ENCODE data around the gene RAB8A.
"Not testable (repeated sequence)": the region's sequence is repeated elsewhere in the genome, so short reads cannot be mapped to it uniquely, and the experiment has no call there.

RAB8A gene

GRCh38 chr19:16084067-16084685, 27.5 kb upstream of the RAB8A start:
- H3K4me1 ChIP-seq (ENCODE audit: low read length): peaks cover 21% of the 10 kb centered on the region
- no peak overlapping the region for H3K9ac ChIP-seq (ENCODE audit: low read length)
- H3K9me3 ChIP-seq (ENCODE audit: insufficient read depth, low read length): no peaks in the 10 kb centered on the region
- H3K27ac ChIP-seq (ENCODE audit: low read length): no peak overlapping the region
- H4K20me1 ChIP-seq (ENCODE audit: insufficient read depth, low read length): peaks cover 90% of the 10 kb centered on the region
- no peak overlapping the region for H3K4me3 ChIP-seq (ENCODE audit: low read length)
- no peaks in the 10 kb centered on the region for H3K27me3 ChIP-seq (ENCODE audit: low read depth, low read length)
- H2AFZ ChIP-seq (ENCODE audit: low read depth, low read length): no peak overlapping the region
- no peak overlapping the region for H3K4me2 ChIP-seq (ENCODE audit: low read length)
- H3K36me3 ChIP-seq (replicated peaks; ENCODE audit: low read depth, low read length): peaks cover 86% of the 10 kb centered on the region
- no peak for TF ChIP-seq EZH2phosphoT487 (IDR thresholded peaks at IDR 0.05; ENCODE audit: low read depth)
- TF ChIP-seq CTCF (IDR thresholded peaks at IDR 0.05; ENCODE audit: low read depth, low read length): no peak
- peaks cover 99% of the 10 kb centered on the region for H3K79me2 ChIP-seq (ENCODE audit: low read length)

- Histone ChIP-seq H3K9me3 (ENCODE audit: insufficient read depth, low read length) (no peaks in the 10 kb centered on the region), H3K27me3 (ENCODE audit: low read depth, low read length) (no peaks in the 10 kb centered on the region), H3K79me2 (ENCODE audit: low read length) (peaks cover 99% of the 10 kb centered on the region), H3K9ac (ENCODE audit: low read length) (no peak overlapping the region), H3K4me2 (ENCODE audit: low read length) (no peak overlapping the region), H3K4me3 (ENCODE audit: low read length) (no peak overlapping the region), H4K20me1 (ENCODE audit: insufficient read depth, low read length) (peaks cover 85% of the 10 kb centered on the region), H2AFZ (ENCODE audit: low read depth, low read length) (no peak overlapping the region), H3K4me1 (ENCODE audit: low read length) (peaks cover 11% of the 10 kb centered on the region), H3K27ac (ENCODE audit: low read length) (no peak overlapping the region), H3K36me3 (replicated peaks; ENCODE audit: low read depth, low read length) (peaks cover 87% of the 10 kb centered on the region)
- no peak for TF ChIP-seq CTCF (IDR thresholded peaks at IDR 0.05; ENCODE audit: low read depth, low read length)
- TF ChIP-seq EZH2phosphoT487 (IDR thresholded peaks at IDR 0.05; ENCODE audit: low read depth): no peak
Observed at GRCh38 chr19:16085115-16085514, 26.6 kb upstream of the RAB8A start.

GRCh38 chr19:16087404-16087803, 24.3 kb upstream of the RAB8A start:
- not testable (repeated sequence) for H3K27ac ChIP-seq (ENCODE audit: low read length); H3K4me1 ChIP-seq (ENCODE audit: low read length); H3K4me2 ChIP-seq (ENCODE audit: low read length); H3K27me3 ChIP-seq (ENCODE audit: low read depth, low read length); H3K4me3 ChIP-seq (ENCODE audit: low read length); H3K9me3 ChIP-seq (ENCODE audit: insufficient read depth, low read length); H3K9ac ChIP-seq (ENCODE audit: low read length); H2AFZ ChIP-seq (ENCODE audit: low read depth, low read length)
- peaks cover 90% of the 10 kb centered on the region for H3K36me3 ChIP-seq (replicated peaks; ENCODE audit: low read depth, low read length)
- peaks cover 78% of the 10 kb centered on the region for H4K20me1 ChIP-seq (ENCODE audit: insufficient read depth, low read length)
- H3K79me2 ChIP-seq (ENCODE audit: low read length): peaks cover 97% of the 10 kb centered on the region

- Histone ChIP-seq H3K9ac (ENCODE audit: low read length) (no peak overlapping the region), H4K20me1 (ENCODE audit: insufficient read depth, low read length) (peaks cover 73% of the 10 kb centered on the region), H2AFZ (ENCODE audit: low read depth, low read length) (no peak overlapping the region), H3K4me3 (ENCODE audit: low read length) (no peak overlapping the region), H3K4me2 (ENCODE audit: low read length) (no peak overlapping the region), H3K9me3 (ENCODE audit: insufficient read depth, low read length) (no peaks in the 10 kb centered on the region), H3K27me3 (ENCODE audit: low read depth, low read length) (no peaks in the 10 kb centered on the region), H3K4me1 (ENCODE audit: low read length) (no peaks in the 10 kb centered on the region), H3K36me3 (replicated peaks; ENCODE audit: low read depth, low read length) (peaks cover 89% of the 10 kb centered on the region), H3K27ac (ENCODE audit: low read length) (no peak overlapping the region), H3K79me2 (ENCODE audit: low read length) (peaks cover 91% of the 10 kb centered on the region)
- TF ChIP-seq EZH2phosphoT487 (IDR thresholded peaks at IDR 0.05; ENCODE audit: low read depth) (no peak), CTCF (IDR thresholded peaks at IDR 0.05; ENCODE audit: low read depth, low read length) (no peak)
Observed at GRCh38 chr19:16087940-16088339, 23.7 kb upstream of the RAB8A start.
